Loucy (cell line): Measurements from ENCODE around the gene CUL1.

ENCODE experiments used
- EZH2phosphoT487 ChIP-seq: fragments of 200-600 bp; IDR thresholded peaks from 2 replicates; pipeline ENCODE4 v1.6.1; 2018; ENCODE audit warnings: antibody characterized with exemption, mild to moderate bottlenecking, moderate library complexity, borderline replicate concordance
- TF ChIP-seq, protein P1 (sequence below): fragments of 200-600 bp; sonication (generic); conservative IDR thresholded peaks from 2 replicates; pipeline ENCODE4 v1.5.1; 2014; ENCODE audit warnings: mild to moderate bottlenecking, antibody characterized with exemption, low read length

DNA sequence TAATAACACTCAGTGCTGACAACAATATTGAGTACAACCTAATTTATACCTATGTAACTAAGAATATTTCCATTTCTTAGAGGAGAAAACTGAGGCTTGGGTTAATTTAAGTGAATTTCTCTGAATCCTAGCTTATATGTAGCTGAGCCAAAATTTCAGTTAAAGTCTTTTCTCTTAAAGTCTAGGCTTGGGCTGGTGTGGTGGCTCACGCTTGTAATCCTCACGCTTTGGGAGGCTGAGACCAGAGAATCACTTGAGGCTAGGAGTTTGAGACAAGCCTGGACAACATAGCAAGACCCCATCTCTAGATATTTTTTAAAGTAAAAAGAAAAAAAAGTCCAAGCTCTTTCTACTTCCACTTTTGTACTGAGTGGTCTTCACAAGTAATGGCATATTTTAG, 92.1 kb downstream of the CUL1 start:
- TF ChIP-seq, protein P1, sequence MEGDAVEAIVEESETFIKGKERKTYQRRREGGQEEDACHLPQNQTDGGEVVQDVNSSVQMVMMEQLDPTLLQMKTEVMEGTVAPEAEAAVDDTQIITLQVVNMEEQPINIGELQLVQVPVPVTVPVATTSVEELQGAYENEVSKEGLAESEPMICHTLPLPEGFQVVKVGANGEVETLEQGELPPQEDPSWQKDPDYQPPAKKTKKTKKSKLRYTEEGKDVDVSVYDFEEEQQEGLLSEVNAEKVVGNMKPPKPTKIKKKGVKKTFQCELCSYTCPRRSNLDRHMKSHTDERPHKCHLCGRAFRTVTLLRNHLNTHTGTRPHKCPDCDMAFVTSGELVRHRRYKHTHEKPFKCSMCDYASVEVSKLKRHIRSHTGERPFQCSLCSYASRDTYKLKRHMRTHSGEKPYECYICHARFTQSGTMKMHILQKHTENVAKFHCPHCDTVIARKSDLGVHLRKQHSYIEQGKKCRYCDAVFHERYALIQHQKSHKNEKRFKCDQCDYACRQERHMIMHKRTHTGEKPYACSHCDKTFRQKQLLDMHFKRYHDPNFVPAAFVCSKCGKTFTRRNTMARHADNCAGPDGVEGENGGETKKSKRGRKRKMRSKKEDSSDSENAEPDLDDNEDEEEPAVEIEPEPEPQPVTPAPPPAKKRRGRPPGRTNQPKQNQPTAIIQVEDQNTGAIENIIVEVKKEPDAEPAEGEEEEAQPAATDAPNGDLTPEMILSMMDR: no peak
- no peak for TF ChIP-seq EZH2phosphoT487
